ENCODE data around the gene FETUB. TPM values are rescaled to one million over a fixed set of nuclear protein-coding genes. Genes with fewer than 3 reads are reported as not detected.
"Not testable (repeated sequence)": the region's sequence is repeated elsewhere in the genome, so short reads cannot be mapped to it uniquely, and the experiment has no call there.

Gene FETUB
- total RNA-seq, 1 experiment from 2014 or later: not detected

DNA sequence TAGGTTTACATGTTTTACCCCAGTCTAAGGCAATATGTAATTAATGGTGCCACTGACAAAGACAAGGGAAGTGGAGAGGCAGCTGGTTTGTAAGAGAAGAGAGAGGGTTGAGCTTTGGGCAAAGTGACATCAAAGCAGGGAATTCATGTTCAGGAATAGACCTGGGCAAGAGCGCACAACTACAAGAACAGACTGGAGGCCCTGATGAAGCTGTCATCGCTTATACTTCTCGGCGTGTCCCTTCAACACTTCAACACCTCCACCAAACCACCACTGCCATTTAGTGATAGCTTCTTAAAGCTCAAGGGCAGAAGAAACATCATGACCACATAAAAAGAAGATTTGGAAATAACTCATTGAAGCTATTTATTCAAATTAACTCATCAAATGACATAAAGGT, 57.3 kb downstream of the FETUB start:
- H3K4me1 Mint-ChIP-seq (ENCODE audit: insufficient read depth, unreplicated experiment): no peaks in the 10 kb centered on the region
- POLR2A ChIA-PET: interaction anchor here (0.6 to 0.7 kb wide), 3 partner anchors 27 to 985 kb away, joined by 3 read pairs; no protein-coding TSS in a partner anchor

GRCh38 chr3:186700267-186700666, 60.1 kb downstream of the FETUB start:
- no TSS peak for BruUV-seq (replicated peaks)
- CTCF ChIA-PET: no interaction called here
- Mint-ChIP-seq H3K4me1 (ENCODE audit: insufficient read depth, unreplicated experiment) (no peaks in the 10 kb centered on the region), H3K27ac (ENCODE audit: low read depth, unreplicated experiment) (no peak overlapping the region), H3K27me3 (ENCODE audit: insufficient read depth, unreplicated experiment) (no peaks in the 10 kb centered on the region), H3K9me3 (ENCODE audit: unreplicated experiment) (no peaks in the 10 kb centered on the region), H3K36me3 (ENCODE audit: insufficient read depth, unreplicated experiment) (no peaks in the 10 kb centered on the region), H3K4me3 (ENCODE audit: unreplicated experiment) (no peak overlapping the region)
- POLR2A ChIA-PET: interaction anchor here (1.2 to 1.6 kb wide), 2 partner anchors 84 to 85 kb away, joined by 3 read pairs; no protein-coding TSS in a partner anchor
- intact Hi-C loops (cut with micrococcal nuclease): no loop called here
- no peak for TF ChIP-seq CTCF (IDR thresholded peaks at IDR 0.05; ENCODE audit: unreplicated experiment)
- no peak for DNase-seq (ENCODE audit: unreplicated experiment)

More for the DNA sequence above, 57.3 kb downstream of the FETUB start:
- no peak for TF ChIP-seq CTCF (IDR thresholded peaks at IDR 0.05; ENCODE audit: unreplicated experiment)
- Mint-ChIP-seq H3K9me3 (ENCODE audit: unreplicated experiment) (no peaks in the 10 kb centered on the region), H3K27ac (ENCODE audit: low read depth, unreplicated experiment) (no peak overlapping the region), H3K4me3 (ENCODE audit: unreplicated experiment) (no peak overlapping the region), H3K27me3 (ENCODE audit: insufficient read depth, unreplicated experiment) (no peaks in the 10 kb centered on the region), H3K36me3 (ENCODE audit: insufficient read depth, unreplicated experiment) (no peaks in the 10 kb centered on the region)
- intact Hi-C loops (cut with micrococcal nuclease): no loop called here
- BruUV-seq (replicated peaks): no TSS peak
- CTCF ChIA-PET: interaction anchor here (0.5 to 1.9 kb wide), 5 partner anchors 12 to 1553 kb away, joined by 3 to 4 read pairs (median 3); no protein-coding TSS in a partner anchor
- DNase-seq (ENCODE audit: unreplicated experiment): no peak

- intact Hi-C loops (cut with micrococcal nuclease); BruUV-seq (replicated peaks): not testable (repeated sequence)
Measured at GRCh38 chr3:186702451-186702850, 62.3 kb downstream of the FETUB start.

More at GRCh38 chr3:186702451-186702850, 62.3 kb downstream of the FETUB start:
- H3K36me3 Mint-ChIP-seq (ENCODE audit: insufficient read depth, unreplicated experiment); H3K4me3 Mint-ChIP-seq (ENCODE audit: unreplicated experiment); DNase-seq (ENCODE audit: unreplicated experiment); CTCF ChIA-PET; H3K27ac Mint-ChIP-seq (ENCODE audit: low read depth, unreplicated experiment); H3K9me3 Mint-ChIP-seq (ENCODE audit: unreplicated experiment); H3K4me1 Mint-ChIP-seq (ENCODE audit: insufficient read depth, unreplicated experiment); H3K27me3 Mint-ChIP-seq (ENCODE audit: insufficient read depth, unreplicated experiment); POLR2A ChIA-PET: not testable (repeated sequence)

Other genes with a start within 250 kb of the FETUB start
- gene CRYGS, start 96.0 kb upstream of the FETUB start, total RNA-seq (2022): 3.2 and 4.0 TPM in 2 replicates
- 10.0 and 11.1 TPM in 2 replicates for gene TBCCD1, start 73.1 kb upstream of the FETUB start, total RNA-seq (2022)
- gene DNAJB11, start 69.7 kb upstream of the FETUB start, total RNA-seq (2022): 116 and 166 TPM in 2 replicates
- gene AHSG, start 27.3 kb upstream of the FETUB start, total RNA-seq (2022): not detected in 2 replicates
- gene HRG, start 25.6 kb downstream of the FETUB start, total RNA-seq (2022): 0.16 and 0.20 TPM in 2 replicates
- gene KNG1, start 77.0 kb downstream of the FETUB start, total RNA-seq (2022): not detected in 2 replicates
- gene EIF4A2, start 143.2 kb downstream of the FETUB start, total RNA-seq (2022): 183 and 202 TPM in 2 replicates
- 23.9 and 33.2 TPM in 2 replicates for gene RFC4, start 166.1 kb downstream of the FETUB start, total RNA-seq (2022)
- not detected in 2 replicates for gene ADIPOQ, start 202.3 kb downstream of the FETUB start, total RNA-seq (2022)

All from MCF 10A (cell line).